OCI-LY7 (cell line): Measurements from ENCODE around the gene GLRA3. TPM values are rescaled to one million over a fixed set of nuclear protein-coding genes. Genes with fewer than 3 reads are reported as not detected.
A peak's percentile ranks its signal among the peaks of the same experiment; 100 is the strongest.

Experiments used
- BruUV-seq: library from RNA; stranded (reverse); fragments of 400-500 nt; replicated peaks from 2 replicates; lab custom pipeline; 2021; lab: Mats Ljungman, UMichigan
- CTCF ChIA-PET: fragments of 300-600 bp; sonication (Branson Sonifier 250); formaldehyde crosslinking; loops from one replicate; lab custom pipeline; 2022; ENCODE audit warnings: antibody characterized with exemption; ENCODE audit not compliant: unreplicated experiment; lab: Charles Lee
- POLR2A ChIA-PET: fragments of 300-600 bp; sonication (Branson Sonifier 250); formaldehyde crosslinking; loops from one replicate; lab custom pipeline; 2022; ENCODE audit warnings: antibody characterized with exemption; lab: Charles Lee
- DNase-seq: peaks from one replicate; pipeline ENCODE4 v3.0.0-alpha.2; 2015; ENCODE audit warnings: low spot score
- H2AFZ ChIP-seq: fragments of 200-600 bp; sonication (generic), shearing (Covaris generic); 2 replicates; pipeline ENCODE4 v1.6.1; 2014; ENCODE audit warnings: mild to moderate bottlenecking, antibody characterized with exemption, low read length, moderate library complexity
- H3K27ac ChIP-seq: fragments of 200-600 bp; sonication (generic); 2 replicates; pipeline ENCODE4 v1.5.1; 2014; ENCODE audit warnings: mixed run types, low read depth, mild to moderate bottlenecking, moderate library complexity, low read length, inconsistent platforms; ENCODE audit not compliant: poor library complexity, severe bottlenecking
- H3K36me3 ChIP-seq: fragments of 200-600 bp; sonication (generic); 2 replicates; pipeline ENCODE4 v1.6.1; 2014; ENCODE audit warnings: mild to moderate bottlenecking, antibody characterized with exemption, low read length, moderate library complexity, mixed read lengths; ENCODE audit not compliant: insufficient read depth
- H3K4me1 ChIP-seq: fragments of 200-600 bp; sonication (generic); 2 replicates; pipeline ENCODE4 v1.5.1; 2014; ENCODE audit warnings: mild to moderate bottlenecking, low read length; ENCODE audit not compliant: insufficient read depth, poor library complexity, severe bottlenecking
- H3K4me2 ChIP-seq: fragments of 200-600 bp; sonication (generic); 2 replicates; pipeline ENCODE4 v1.6.1; 2014; ENCODE audit warnings: mild to moderate bottlenecking, low read length
- H3K4me3 ChIP-seq: fragments of 200-600 bp; sonication (generic); 2 replicates; pipeline ENCODE4 v1.5.1; 2014; ENCODE audit warnings: mild to moderate bottlenecking, low read depth, low read length; ENCODE audit not compliant: poor library complexity, severe bottlenecking
- H3K79me2 ChIP-seq: fragments of 200-600 bp; sonication (generic); 2 replicates; pipeline ENCODE4 v1.6.1; 2016; ENCODE audit warnings: low read depth, mild to moderate bottlenecking, low read length, moderate library complexity, mixed read lengths; ENCODE audit not compliant: insufficient read depth
- H3K9me2 ChIP-seq: fragments of 200-600 bp; sonication (generic); 2 replicates; pipeline ENCODE4 v1.6.1; 2016; ENCODE audit warnings: mild to moderate bottlenecking, low read length, mixed read lengths; ENCODE audit not compliant: insufficient read depth
- H3K9me3 ChIP-seq: fragments of 200-600 bp; sonication (generic); 2 replicates; pipeline ENCODE4 v1.6.1; 2014; ENCODE audit warnings: mild to moderate bottlenecking, mixed run types, low read length, mixed read lengths
- H4K20me1 ChIP-seq: fragments of 200-600 bp; sonication (generic); 2 replicates; pipeline ENCODE4 v1.6.1; 2014; ENCODE audit warnings: mild to moderate bottlenecking, antibody characterized with exemption, low read length, moderate library complexity, mixed read lengths; ENCODE audit not compliant: insufficient read depth
- EZH2phosphoT487 ChIP-seq: fragments of 200-600 bp; sonication (generic); IDR thresholded peaks from 2 replicates; pipeline ENCODE4 v1.6.1; 2018; ENCODE audit warnings: low read depth, borderline replicate concordance, mild to moderate bottlenecking, mixed run types, antibody characterized with exemption, low read length, moderate library complexity, mixed read lengths
- intact Hi-C: fragments of 100-400 bp; cut with micrococcal nuclease; formaldehyde crosslinking; loops from one replicate; pipeline ENCODE4 v1.10.0; 2022; ENCODE audit not compliant: unreplicated experiment
- total RNA-seq, 2 experiments: library from RNA; depleted of rRNA in 1 of 2; stranded (reverse); fragments of >200 nt in 1 of 2; shearing (Covaris generic) in 1 of 2; gene quantifications; 2 replicates each; pipeline ENCODE4 v1.2.3, GENCODE V29; 2014 to 2022
- TF ChIP-seq, protein P1 (sequence below): fragments of 200-600 bp; sonication (generic); conservative IDR thresholded peaks from 2 replicates; pipeline ENCODE4 v1.5.1; 2014; ENCODE audit warnings: mild to moderate bottlenecking, antibody characterized with exemption, low read length, moderate library complexity, mixed read lengths

The GLRA3 gene
- total RNA-seq, 2 experiments from 2014 or later, result 0.92 to 1.6 TPM

DNA sequence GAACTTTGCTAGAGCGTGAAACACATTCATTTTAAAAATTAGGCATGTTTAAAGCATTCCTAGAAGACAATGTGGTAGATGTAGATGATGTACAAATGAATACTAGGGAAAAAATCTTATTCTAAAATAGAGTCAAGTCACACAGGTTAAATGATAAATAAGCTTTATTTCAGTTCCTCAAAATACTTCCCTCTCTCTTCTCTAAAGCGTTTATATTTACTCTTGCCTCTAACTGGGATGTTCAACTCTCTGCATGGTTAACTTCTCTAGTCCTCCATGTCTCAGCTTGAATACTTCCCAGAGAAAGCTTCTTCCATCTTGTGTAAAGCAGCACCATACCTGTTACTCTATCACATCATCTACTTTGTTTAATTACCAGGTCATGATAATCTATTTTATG, 30.9 kb upstream of the GLRA3 start:
- Histone ChIP-seq H3K9me2 (no peaks in the 10 kb centered on the region), H3K9me3 (peaks cover 36% of the 10 kb centered on the region), H4K20me1 (no peaks in the 10 kb centered on the region), H3K4me1 (peaks cover 32% of the 10 kb centered on the region), H3K36me3 (peaks cover 36% of the 10 kb centered on the region), H2AFZ (peak overlapping the region; percentile 63; the same call in 1 of the 2 replicates), H3K27ac (peak overlapping the region; percentile 71), H3K4me3 (peak overlapping the region; percentile 17), H3K79me2 (no peaks in the 10 kb centered on the region), H3K4me2 (peak overlapping the region; percentile 24)
- intact Hi-C loops, result loop anchor here (2.0 kb wide), 1 partner anchor 31 kb away; the partner anchor contains the start of gene GLRA3
- ChIA-PET POLR2A (interaction anchor here (0.7 to 1.3 kb wide), 4 partner anchors 10 to 30 kb away, joined by 3 to 4 read pairs (median 4); partner anchors contain the start of gene GLRA3), CTCF (interaction anchor here (0.5 kb wide), 1 partner anchor 29 kb away, joined by 3 read pairs; no protein-coding TSS in a partner anchor)
- no TSS peak for BruUV-seq
- peak; percentile 66 for DNase-seq
- TF ChIP-seq, protein P1, sequence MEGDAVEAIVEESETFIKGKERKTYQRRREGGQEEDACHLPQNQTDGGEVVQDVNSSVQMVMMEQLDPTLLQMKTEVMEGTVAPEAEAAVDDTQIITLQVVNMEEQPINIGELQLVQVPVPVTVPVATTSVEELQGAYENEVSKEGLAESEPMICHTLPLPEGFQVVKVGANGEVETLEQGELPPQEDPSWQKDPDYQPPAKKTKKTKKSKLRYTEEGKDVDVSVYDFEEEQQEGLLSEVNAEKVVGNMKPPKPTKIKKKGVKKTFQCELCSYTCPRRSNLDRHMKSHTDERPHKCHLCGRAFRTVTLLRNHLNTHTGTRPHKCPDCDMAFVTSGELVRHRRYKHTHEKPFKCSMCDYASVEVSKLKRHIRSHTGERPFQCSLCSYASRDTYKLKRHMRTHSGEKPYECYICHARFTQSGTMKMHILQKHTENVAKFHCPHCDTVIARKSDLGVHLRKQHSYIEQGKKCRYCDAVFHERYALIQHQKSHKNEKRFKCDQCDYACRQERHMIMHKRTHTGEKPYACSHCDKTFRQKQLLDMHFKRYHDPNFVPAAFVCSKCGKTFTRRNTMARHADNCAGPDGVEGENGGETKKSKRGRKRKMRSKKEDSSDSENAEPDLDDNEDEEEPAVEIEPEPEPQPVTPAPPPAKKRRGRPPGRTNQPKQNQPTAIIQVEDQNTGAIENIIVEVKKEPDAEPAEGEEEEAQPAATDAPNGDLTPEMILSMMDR, result no peak
- TF ChIP-seq EZH2phosphoT487, result no peak

DNA sequence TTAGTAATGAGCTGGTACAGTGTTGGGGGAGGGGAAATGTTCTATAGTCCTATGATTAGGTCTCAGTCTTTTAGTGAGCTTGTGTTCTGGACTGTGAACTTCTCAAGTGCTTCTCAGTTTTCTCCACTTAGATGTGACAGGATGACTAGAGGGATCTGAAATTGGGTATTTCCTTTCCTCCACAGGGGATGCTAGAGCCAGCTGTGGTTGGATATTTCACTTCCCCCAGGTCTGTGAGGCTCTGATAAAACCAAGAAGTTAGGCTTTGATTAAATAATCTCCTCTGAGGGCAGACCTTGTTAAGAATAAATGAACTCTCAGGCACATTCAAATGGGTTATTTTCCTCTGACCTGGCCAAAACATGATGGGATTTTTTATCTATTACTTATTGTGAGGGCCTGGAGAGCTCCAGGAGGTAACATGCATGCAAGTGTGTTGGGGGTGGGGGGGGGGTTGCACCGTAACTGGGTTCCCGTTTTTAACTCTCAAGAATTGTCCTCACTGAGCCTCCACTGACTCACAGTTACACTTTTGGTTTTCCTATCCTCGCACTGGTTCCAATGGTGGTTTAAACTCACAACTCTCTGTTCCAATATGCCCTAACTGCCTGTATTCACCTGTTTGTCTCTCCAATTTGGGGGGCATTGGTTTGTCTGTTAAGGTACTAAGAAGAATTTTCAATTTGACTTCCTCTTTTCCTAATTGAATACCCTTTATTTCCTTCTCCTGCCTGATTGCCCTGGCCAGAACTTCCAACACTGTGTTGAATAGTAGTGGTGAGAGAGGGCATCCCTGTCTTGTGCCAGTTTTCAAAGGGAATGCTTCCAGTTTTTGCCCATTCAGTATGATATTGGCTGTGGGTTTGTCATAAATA, 28.1 kb upstream of the GLRA3 start:
- Histone ChIP-seq H3K9me2 (no peaks in the 10 kb centered on the region), H3K9me3 (peaks cover 50% of the 10 kb centered on the region), H3K4me1 (peaks cover 32% of the 10 kb centered on the region), H3K79me2 (no peaks in the 10 kb centered on the region), H3K27ac (peak overlapping the region; percentile 49), H3K36me3 (peaks cover 23% of the 10 kb centered on the region), H3K4me2 (peak overlapping the region; percentile 35), H3K4me3 (no peak overlapping the region), H4K20me1 (no peaks in the 10 kb centered on the region), H2AFZ (0 out of 2 replicates have a peak overlapping the region, but pooled peaks have one; percentile 1)
- intact Hi-C loops, result no loop called here
- no TSS peak for BruUV-seq
- CTCF ChIA-PET, result no interaction called here
- peak; percentile 42 for DNase-seq
- TF ChIP-seq EZH2phosphoT487, result no peak
- TF ChIP-seq, protein P1, result no peak
- POLR2A ChIA-PET, result interaction anchor here (0.7 to 1.2 kb wide), 4 partner anchors 9 to 797 kb away, joined by 3 to 4 read pairs (median 3); no protein-coding TSS in a partner anchor
